Smooth muscle cell (in vitro differentiated cells): ENCODE results near the gene RFXANK. TPM values are rescaled to one million over a fixed set of nuclear protein-coding genes. Genes with fewer than 3 reads are reported as not detected.

Experiments used
- DNase-seq: peaks from one replicate; lab custom pipeline; 2025; ENCODE audit not compliant: unreplicated experiment; lab: John Stamatoyannopoulos, UW
- H2AFZ ChIP-seq: fragments of 200-600 bp; sonication (generic); 2 replicates; pipeline ENCODE4 v1.6.0; 2016; ENCODE audit warnings: antibody characterized with exemption, low read depth, mild to moderate bottlenecking
- H3F3A ChIP-seq: fragments of 200-600 bp; sonication (generic); 2 replicates; pipeline ENCODE4 v1.6.0; 2017; ENCODE audit warnings: antibody characterized with exemption, low read depth
- H3K27ac ChIP-seq: fragments of 200-600 bp; sonication (generic); 2 replicates; pipeline ENCODE4 v1.5.1; 2016; ENCODE audit warnings: low read depth, mild to moderate bottlenecking
- H3K27me3 ChIP-seq: fragments of 200-600 bp; sonication (generic); 2 replicates; pipeline ENCODE4 v1.6.1; 2016; ENCODE audit warnings: low read depth, mild to moderate bottlenecking
- H3K36me3 ChIP-seq: fragments of 200-600 bp; sonication (generic); 2 replicates; pipeline ENCODE4 v1.5.1; 2016; ENCODE audit warnings: low read depth
- H3K4me1 ChIP-seq: fragments of 200-600 bp; sonication (generic); 2 replicates; pipeline ENCODE4 v1.5.1; 2016; ENCODE audit warnings: low read depth
- H3K4me2 ChIP-seq: fragments of 200-600 bp; sonication (generic); 2 replicates; pipeline ENCODE4 v1.6.0; 2016; ENCODE audit warnings: mild to moderate bottlenecking
- H3K4me3 ChIP-seq: fragments of 200-600 bp; sonication (generic); 2 replicates; pipeline ENCODE4 v1.5.1; 2016; ENCODE audit warnings: mild to moderate bottlenecking
- H3K79me2 ChIP-seq: fragments of 200-600 bp; sonication (generic); 2 replicates; pipeline ENCODE4 v1.6.0; 2016; ENCODE audit warnings: low read depth, mild to moderate bottlenecking
- H3K9ac ChIP-seq: fragments of 200-600 bp; sonication (generic); 2 replicates; pipeline ENCODE4 v1.6.0; 2016; ENCODE audit warnings: low read depth
- H3K9me3 ChIP-seq: fragments of 200-600 bp; sonication (generic); replicated peaks from 2 replicates; pipeline ENCODE4 v1.5.1; 2016; ENCODE audit warnings: low read depth
- H4K20me1 ChIP-seq: fragments of 200-600 bp; sonication (generic); 2 replicates; pipeline ENCODE4 v1.6.0; 2016; ENCODE audit warnings: low read depth
- CTCF ChIP-seq: fragments of 200-600 bp; sonication (generic); IDR thresholded peaks from 2 replicates; pipeline ENCODE4 v1.5.1; 2017; ENCODE audit warnings: borderline replicate concordance, mild to moderate bottlenecking, antibody characterized with exemption; ENCODE audit not compliant: insufficient read depth, poor library complexity, severe bottlenecking
- WGBS: methylation state at CpG from one replicate; pipeline ENCODE4 v1.1.7; 2016; ENCODE audit warnings: low lambda C conversion rate; 5-methylcytosine and 5-hydroxymethylcytosine counted together
- polyA plus RNA-seq: library from polyadenylated mRNA; unstranded; fragments of >200 nt; fragmentation: Nextera tagmentation; extraction: Ambion mirVana; gene quantifications from 2 replicates; pipeline ENCODE4 v1.2.1, GENCODE V29; 2016
- total RNA-seq: library from RNA; depleted of rRNA; stranded (reverse); fragments of >200 nt; gene quantifications from 2 replicates; pipeline ENCODE4 v1.2.3, GENCODE V29; 2014

Gene RFXANK
- total and polyA plus RNA-seq, 2 experiments from 2014 or later: 59.6 to 94.8 TPM

- Histone ChIP-seq H3K79me2 (no peaks in the 10 kb centered on the region), H3F3A (no peaks in the 10 kb centered on the region), H2AFZ (no peak overlapping the region), H4K20me1 (no peaks in the 10 kb centered on the region), H3K4me3 (no peak overlapping the region), H3K36me3 (no peaks in the 10 kb centered on the region), H3K27me3 (no peaks in the 10 kb centered on the region), H3K9me3 (no peaks in the 10 kb centered on the region), H3K4me2 (no peak overlapping the region), H3K27ac (no peak overlapping the region), H3K9ac (no peak overlapping the region), H3K4me1 (no peaks in the 10 kb centered on the region)
- WGBS: 90% methylated on average over 6 of the region's 6 CpGs
- DNase-seq: no peak
- TF ChIP-seq CTCF: no peak
Observed at GRCh38 chr19:19154768-19155494, 37.1 kb upstream of the RFXANK start.

- no peaks in the 10 kb centered on the region for H3K79me2 ChIP-seq
- no peak overlapping the region for H3K27ac ChIP-seq
- no peaks in the 10 kb centered on the region for H3K9me3 ChIP-seq
- H3K4me3 ChIP-seq: no peak overlapping the region
- H3K4me2 ChIP-seq: no peak overlapping the region
- DNase-seq: no peak
- no peak overlapping the region for H2AFZ ChIP-seq
- no peaks in the 10 kb centered on the region for H3K27me3 ChIP-seq
- H3K4me1 ChIP-seq: no peaks in the 10 kb centered on the region
- TF ChIP-seq CTCF: no peak
- H4K20me1 ChIP-seq: no peaks in the 10 kb centered on the region
- H3F3A ChIP-seq: no peaks in the 10 kb centered on the region
- H3K9ac ChIP-seq: no peak overlapping the region
- H3K36me3 ChIP-seq: no peaks in the 10 kb centered on the region
- 97% methylated on average over 10 of the region's 10 CpGs for WGBS
Observed at GRCh38 chr19:19155495-19156219, 36.4 kb upstream of the RFXANK start.

- WGBS: 89% methylated on average over 6 of the region's 6 CpGs
- H3K79me2 ChIP-seq: no peaks in the 10 kb centered on the region
- no peak for DNase-seq
- no peak overlapping the region for H2AFZ ChIP-seq
- H3K9me3 ChIP-seq: no peaks in the 10 kb centered on the region
- no peaks in the 10 kb centered on the region for H3K4me1 ChIP-seq
- no peaks in the 10 kb centered on the region for H3K36me3 ChIP-seq
- no peaks in the 10 kb centered on the region for H4K20me1 ChIP-seq
- no peak overlapping the region for H3K4me3 ChIP-seq
- H3K9ac ChIP-seq: no peak overlapping the region
- H3K27me3 ChIP-seq: no peaks in the 10 kb centered on the region
- no peaks in the 10 kb centered on the region for H3F3A ChIP-seq
- no peak for TF ChIP-seq CTCF
- no peak overlapping the region for H3K27ac ChIP-seq
- no peak overlapping the region for H3K4me2 ChIP-seq
Observed at GRCh38 chr19:19157808-19158207, 34.2 kb upstream of the RFXANK start.

GRCh38 chr19:19159534-19159933 is 32.5 kb upstream of the RFXANK start:
- H3F3A ChIP-seq: no peaks in the 10 kb centered on the region
- no peaks in the 10 kb centered on the region for H4K20me1 ChIP-seq
- no peak for DNase-seq
- H3K27ac ChIP-seq: no peak overlapping the region
- H3K9me3 ChIP-seq: no peaks in the 10 kb centered on the region
- no peak overlapping the region for H3K4me2 ChIP-seq
- no peak overlapping the region for H2AFZ ChIP-seq
- H3K27me3 ChIP-seq: no peaks in the 10 kb centered on the region
- H3K79me2 ChIP-seq: no peaks in the 10 kb centered on the region
- no peak for TF ChIP-seq CTCF
- no peaks in the 10 kb centered on the region for H3K4me1 ChIP-seq
- no peak overlapping the region for H3K9ac ChIP-seq
- 95% methylated on average over 4 of the region's 4 CpGs for WGBS
- H3K36me3 ChIP-seq: no peaks in the 10 kb centered on the region
- H3K4me3 ChIP-seq: no peak overlapping the region
